Activated B cell treated with CpG ODN at 0.5 μM for 24 hours (primary cell): ENCODE measurements around the gene GIPC1. TPM values are rescaled to one million over a fixed set of nuclear protein-coding genes. Genes with fewer than 3 reads are reported as not detected.

Experiments
- ATAC-seq: fragments of 200-7000 bp; cut with Tn5 transposase; one replicate; pipeline ENCODE4 v1.10.0; 2021; ENCODE audit warnings: low read depth, mild to moderate bottlenecking, moderate library complexity
- CTCF ChIA-PET: fragments of 350-600 bp; sonication (Branson Sonifier 250); formaldehyde crosslinking; loops from one replicate; lab custom pipeline; 2021; ENCODE audit warnings: antibody characterized with exemption; lab: Charles Lee
- POLR2A ChIA-PET: fragments of 350-600 bp; sonication (Branson Sonifier 250); formaldehyde crosslinking; loops from one replicate; lab custom pipeline; 2021; ENCODE audit warnings: antibody characterized with exemption; lab: Charles Lee
- DNase-seq: peaks from one replicate; pipeline ENCODE4 v3.0.0; 2022
- H3K27ac Mint-ChIP-seq: one replicate; pipeline ENCODE4 v1.8.0; 2020; ENCODE audit warnings: mixed read lengths
- H3K27me3 Mint-ChIP-seq: one replicate; pipeline ENCODE4 v1.8.0; 2021; ENCODE audit warnings: mixed read lengths
- H3K36me3 Mint-ChIP-seq: one replicate; pipeline ENCODE4 v1.8.0; 2021; ENCODE audit warnings: low read depth, mixed read lengths
- H3K4me1 Mint-ChIP-seq: one replicate; pipeline ENCODE4 v1.8.0; 2021; ENCODE audit warnings: mixed read lengths
- H3K4me3 Mint-ChIP-seq: one replicate; pipeline ENCODE4 v1.8.0; 2020; ENCODE audit warnings: mild to moderate bottlenecking, mixed read lengths
- H3K9me3 Mint-ChIP-seq: one replicate; pipeline ENCODE4 v1.8.0; 2020; ENCODE audit warnings: mixed read lengths
- CTCF ChIP-seq: fragments of 200-600 bp; IDR thresholded peaks from one replicate; pipeline ENCODE4 v1.8.0; 2022; ENCODE audit warnings: antibody characterized with exemption, mild to moderate bottlenecking
- intact Hi-C: fragments of 100-400 bp; cut with micrococcal nuclease; formaldehyde crosslinking; loops from one replicate; pipeline ENCODE4 v1.15.1; 2024
- total RNA-seq: library from RNA; stranded (reverse); gene quantifications from 2 replicates; pipeline ENCODE4 v1.2.3, GENCODE V29; 2022

The GIPC1 gene, protein sequence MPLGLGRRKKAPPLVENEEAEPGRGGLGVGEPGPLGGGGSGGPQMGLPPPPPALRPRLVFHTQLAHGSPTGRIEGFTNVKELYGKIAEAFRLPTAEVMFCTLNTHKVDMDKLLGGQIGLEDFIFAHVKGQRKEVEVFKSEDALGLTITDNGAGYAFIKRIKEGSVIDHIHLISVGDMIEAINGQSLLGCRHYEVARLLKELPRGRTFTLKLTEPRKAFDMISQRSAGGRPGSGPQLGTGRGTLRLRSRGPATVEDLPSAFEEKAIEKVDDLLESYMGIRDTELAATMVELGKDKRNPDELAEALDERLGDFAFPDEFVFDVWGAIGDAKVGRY
- 13.9 and 15.3 TPM in 2 replicates for total RNA-seq

DNA sequence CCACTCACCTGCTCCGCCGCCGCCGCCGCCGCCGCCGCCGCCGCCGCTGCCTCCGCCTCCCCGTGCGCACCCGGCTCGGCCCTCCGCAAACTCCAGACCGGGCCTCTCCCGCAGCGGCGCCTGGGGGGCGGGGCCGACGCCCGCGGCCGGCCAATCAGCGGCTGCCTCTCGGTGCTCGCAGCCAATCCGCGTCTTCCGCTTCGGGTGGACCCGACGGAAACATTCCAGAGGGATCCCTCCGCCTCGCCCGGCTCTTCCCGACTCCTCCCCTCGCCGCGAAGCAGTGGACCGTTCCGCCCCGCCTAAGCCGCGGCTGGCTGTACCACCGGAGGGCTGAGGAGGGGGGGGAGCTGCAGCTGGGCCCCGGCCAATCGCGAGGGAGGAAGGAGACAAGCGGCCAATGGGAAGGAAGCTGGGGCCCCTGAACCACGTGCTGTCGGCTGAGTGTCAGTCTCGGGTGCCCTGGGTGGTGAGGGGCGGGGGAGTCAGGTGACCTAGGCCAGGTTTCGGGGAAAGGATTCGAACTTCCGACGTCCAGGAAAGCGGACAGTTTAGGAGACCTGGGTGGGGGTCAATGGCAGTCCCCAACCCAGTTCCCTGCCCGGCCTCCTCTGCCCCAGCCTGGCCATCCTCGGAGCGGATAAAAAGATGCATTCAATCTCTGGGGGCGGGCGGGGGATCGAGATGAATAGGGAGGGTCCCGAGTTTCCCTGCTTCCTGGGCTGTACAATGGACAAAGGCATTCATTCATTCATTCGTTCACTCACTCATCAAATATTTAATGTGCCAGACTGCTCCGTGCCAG is at the start of gene GIPC1:
Gene GIPC1, minus strand, starts transcription at position 99 of the 805 bp plus-strand sequence. CDS start 13,151 bp downstream, outside the sequence.
- ATAC-seq, result peak; percentile 92
- H3K9me3 Mint-ChIP-seq, result no peaks in the 10 kb centered on the region
- peak within 1 kb of the TSS; percentile 42 for H3K27ac Mint-ChIP-seq
- peak; percentile 81 for DNase-seq
- peak within 1 kb of the TSS; percentile 82 for H3K4me3 Mint-ChIP-seq
- TF ChIP-seq CTCF, result no peak
- ChIA-PET CTCF (no interaction called here), POLR2A (interaction anchor here (1.2 to 3.2 kb wide), 3 partner anchors 17 to 28 kb away, joined by 3 to 24 read pairs (median 5); partner anchors contain the start of gene DNAJB1)
- no peaks in the 10 kb centered on the region for H3K27me3 Mint-ChIP-seq
- intact Hi-C loops, result loop anchor here (2.0 kb wide), 1 partner anchor 23 kb away; the partner anchor contains the start of gene DNAJB1
- H3K4me1 Mint-ChIP-seq, result peaks cover 17% of the 10 kb centered on the region
- peaks cover 3% of the 10 kb centered on the region for H3K36me3 Mint-ChIP-seq

DNA sequence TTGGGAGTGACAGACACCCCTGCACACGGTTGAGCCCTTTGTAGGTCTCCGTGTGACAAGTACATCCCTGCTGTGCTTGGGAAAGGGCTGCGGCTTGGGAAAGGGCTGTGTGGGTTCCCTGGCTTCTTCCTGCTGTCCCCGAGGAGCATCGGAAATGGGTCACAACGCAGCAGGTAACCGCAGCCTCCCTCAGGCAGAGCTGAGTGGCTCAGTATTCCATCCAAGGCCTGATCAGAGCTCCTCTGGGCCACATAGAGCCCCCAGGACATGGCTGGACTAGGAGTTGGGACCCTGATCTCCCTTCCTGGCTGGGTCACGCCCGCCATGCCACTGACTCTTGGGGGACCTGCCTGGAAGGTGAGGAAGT is 49.8 kb upstream of the GIPC1 start:
- CTCF ChIA-PET, result interaction anchor here (0.7 kb wide), 1 partner anchor 771 kb away, joined by 3 read pairs; no protein-coding TSS in a partner anchor
- intact Hi-C loops, result no loop called here
- H3K4me1 Mint-ChIP-seq, result peaks cover 20% of the 10 kb centered on the region
- ATAC-seq (no peak), DNase-seq (no peak)
- POLR2A ChIA-PET, result no interaction called here
- no peak overlapping the region for H3K27ac Mint-ChIP-seq
- TF ChIP-seq CTCF, result no peak
- no peaks in the 10 kb centered on the region for H3K27me3 Mint-ChIP-seq
- H3K4me3 Mint-ChIP-seq, result no peak overlapping the region
- no peaks in the 10 kb centered on the region for H3K9me3 Mint-ChIP-seq
- H3K36me3 Mint-ChIP-seq, result peaks cover 17% of the 10 kb centered on the region

DNA sequence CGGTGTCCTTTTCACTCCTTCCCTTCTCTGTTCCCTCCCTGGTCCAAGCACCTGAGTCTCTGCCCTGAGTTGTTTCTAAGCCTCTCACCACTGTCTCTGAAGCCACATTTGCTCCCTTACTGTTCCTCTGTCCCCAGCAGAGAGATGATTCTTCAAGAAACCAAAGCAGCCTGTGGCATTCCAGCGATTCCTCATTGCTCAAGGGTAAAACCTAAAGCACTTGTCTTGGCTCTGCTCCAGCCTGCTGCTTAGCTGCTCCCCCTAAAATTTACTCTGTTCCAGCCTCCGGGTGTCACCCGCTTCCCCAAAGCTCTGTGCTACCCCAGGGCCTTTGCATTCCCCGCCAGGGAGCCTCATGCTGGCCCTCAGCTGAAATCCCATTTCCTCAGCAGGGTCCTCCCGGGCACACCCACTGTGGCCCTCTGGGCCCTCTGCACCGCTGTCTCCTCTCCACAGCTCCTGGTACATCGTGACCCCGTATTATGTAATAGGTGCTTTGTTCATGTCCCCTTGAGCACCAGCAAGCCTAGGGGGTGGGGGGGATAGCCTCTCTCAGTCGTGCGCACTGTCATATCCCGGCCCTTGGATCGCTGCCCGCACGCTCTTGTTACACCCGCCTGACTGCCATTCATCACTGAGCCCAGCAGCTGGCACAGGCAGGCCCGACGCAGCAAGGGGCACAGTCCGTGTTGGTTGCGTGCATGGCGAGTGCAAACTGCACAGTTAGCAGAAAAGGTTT is 49.2 kb upstream of the GIPC1 start:
- Mint-ChIP-seq H3K27me3 (no peaks in the 10 kb centered on the region), H3K4me3 (no peak overlapping the region), H3K4me1 (peaks cover 14% of the 10 kb centered on the region), H3K27ac (no peak overlapping the region), H3K9me3 (no peaks in the 10 kb centered on the region), H3K36me3 (peaks cover 16% of the 10 kb centered on the region)
- CTCF ChIA-PET, result no interaction called here
- intact Hi-C loops, result no loop called here
- POLR2A ChIA-PET, result no interaction called here
- ATAC-seq, result no peak
- TF ChIP-seq CTCF, result no peak
- no peak for DNase-seq

DNA sequence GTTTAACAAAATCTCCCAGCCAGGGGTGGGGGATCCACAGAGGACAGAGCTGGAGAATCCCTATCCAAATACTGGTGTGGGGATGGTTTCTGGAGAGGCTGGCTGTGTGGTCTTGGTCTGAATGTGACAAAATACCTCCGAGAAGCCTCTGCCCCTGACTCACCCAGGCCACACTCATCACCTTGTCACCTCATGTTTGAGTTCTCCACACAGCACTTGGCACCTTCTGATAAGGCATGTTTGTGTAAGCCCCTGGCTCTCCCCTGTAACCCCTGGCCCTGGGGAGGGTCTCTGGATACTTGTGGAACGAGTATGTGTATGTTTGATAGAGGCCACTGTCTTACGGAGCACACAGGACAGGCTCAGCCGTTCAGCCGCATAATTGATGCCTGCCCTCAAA is 48.1 kb upstream of the GIPC1 start:
- POLR2A ChIA-PET, result no interaction called here
- H3K27ac Mint-ChIP-seq, result no peak overlapping the region
- CTCF ChIA-PET, result interaction anchor here (1.0 kb wide), 1 partner anchor 12 kb away, joined by 4 read pairs; no protein-coding TSS in a partner anchor

More for the DNA sequence above, 48.1 kb upstream of the GIPC1 start:
- TF ChIP-seq CTCF, result no peak
- Mint-ChIP-seq H3K9me3 (no peaks in the 10 kb centered on the region), H3K4me1 (peaks cover 14% of the 10 kb centered on the region), H3K4me3 (no peak overlapping the region), H3K36me3 (peaks cover 18% of the 10 kb centered on the region), H3K27me3 (no peaks in the 10 kb centered on the region)
- intact Hi-C loops, result no loop called here
- no peak for DNase-seq
- no peak for ATAC-seq
